Trophoblast cell (in vitro differentiated cells and primary cell): ENCODE results near the gene LBH.

Experiments
- DNase-seq, 2 donors: peaks; one replicate each; pipeline ENCODE4 v3.0.0-alpha.2; 2016
- H2AFZ ChIP-seq: 2 replicates; pipeline ENCODE4 v1.6.1; 2013; ENCODE audit warnings: low read length, moderate library complexity, mild to moderate bottlenecking; ENCODE audit not compliant: insufficient read depth, poor library complexity
- H2AK5ac ChIP-seq: 2 replicates; pipeline ENCODE4 v1.6.1; 2013; ENCODE audit warnings: mild to moderate bottlenecking, low read length
- H2BK120ac ChIP-seq: 2 replicates; pipeline ENCODE4 v1.6.1; 2013; ENCODE audit warnings: low read length, mild to moderate bottlenecking, moderate library complexity; ENCODE audit not compliant: insufficient read depth, poor library complexity
- H2BK12ac ChIP-seq: 2 replicates; pipeline ENCODE4 v1.6.1; 2013; ENCODE audit warnings: mild to moderate bottlenecking, low read length, moderate library complexity
- H2BK5ac ChIP-seq: 2 replicates; pipeline ENCODE4 v1.6.1; 2013; ENCODE audit warnings: low read length, low read depth, moderate library complexity, mild to moderate bottlenecking; ENCODE audit not compliant: poor library complexity
- H3K14ac ChIP-seq: 2 replicates; pipeline ENCODE4 v1.6.1; 2013; ENCODE audit warnings: mild to moderate bottlenecking, low read length
- H3K18ac ChIP-seq: 2 replicates; pipeline ENCODE4 v1.6.1; 2013; ENCODE audit warnings: mild to moderate bottlenecking, low read length
- H3K23ac ChIP-seq: 2 replicates; pipeline ENCODE4 v1.6.1; 2013; ENCODE audit warnings: low read length
- H3K27ac ChIP-seq: 2 replicates; pipeline ENCODE4 v1.5.1; 2013; ENCODE audit warnings: low read depth, mild to moderate bottlenecking, inconsistent platforms, low read length, moderate library complexity
- H3K27me3 ChIP-seq: 2 replicates; pipeline ENCODE4 v1.6.1; 2013; ENCODE audit warnings: inconsistent platforms, mild to moderate bottlenecking, low read length, moderate library complexity; ENCODE audit not compliant: insufficient read depth
- H3K36me3 ChIP-seq, 2 experiments: 1 replicate in 1 of 2; 2 replicates in 1 of 2; pipeline ENCODE4 v1.6.1; 2013; ENCODE audit warnings: low read length in 2 of 2, mild to moderate bottlenecking in 2 of 2, moderate library complexity in 1 of 2; ENCODE audit not compliant: insufficient read depth in 2 of 2, control insufficient read depth in 1 of 2
- H3K4ac ChIP-seq: 2 replicates; pipeline ENCODE4 v1.6.1; 2013; ENCODE audit warnings: low read depth, mild to moderate bottlenecking, low read length, moderate library complexity
- H3K4me1 ChIP-seq, 2 experiments: 1 replicate in 1 of 2; 2 replicates in 1 of 2; pipeline ENCODE4 v1.6.1; 2013; ENCODE audit warnings: low read length in 2 of 2, mild to moderate bottlenecking in 2 of 2, moderate library complexity in 1 of 2; ENCODE audit not compliant: insufficient read depth in 2 of 2, control insufficient read depth in 1 of 2
- H3K4me2 ChIP-seq: 2 replicates; pipeline ENCODE4 v1.6.1; 2013; ENCODE audit warnings: inconsistent platforms, mild to moderate bottlenecking, low read length, moderate library complexity
- H3K4me3 ChIP-seq: 2 replicates; pipeline ENCODE4 v1.5.1; 2013; ENCODE audit warnings: mild to moderate bottlenecking, low read depth, low read length, inconsistent platforms
- H3K79me1 ChIP-seq: one replicate; pipeline ENCODE4 v1.6.1; 2013; ENCODE audit warnings: low read length
- H3K79me2 ChIP-seq: 2 replicates; pipeline ENCODE4 v1.6.1; 2013; ENCODE audit warnings: low read length, mild to moderate bottlenecking; ENCODE audit not compliant: control insufficient read depth, insufficient read depth, poor library complexity
- H3K9ac ChIP-seq: 2 replicates; pipeline ENCODE4 v1.6.1; 2013; ENCODE audit warnings: mild to moderate bottlenecking, low read length
- H3K9me3 ChIP-seq: 2 replicates; pipeline ENCODE4 v1.6.1; 2013; ENCODE audit warnings: low read depth, mild to moderate bottlenecking, control low read depth, inconsistent platforms, low read length; ENCODE audit not compliant: insufficient read depth
- H4K12ac ChIP-seq: 2 replicates; pipeline ENCODE4 v1.6.1; 2013; ENCODE audit warnings: low read depth, mild to moderate bottlenecking, low read length, moderate library complexity
- H4K8ac ChIP-seq: 2 replicates; pipeline ENCODE4 v1.6.1; 2013; ENCODE audit warnings: low read depth, mild to moderate bottlenecking, low read length, moderate library complexity
- H4K91ac ChIP-seq: one replicate; pipeline ENCODE4 v1.6.1; 2013; ENCODE audit warnings: low read depth, mild to moderate bottlenecking, low read length, moderate library complexity
- WGBS: extraction: QIAGEN DNeasy Blood & Tissue Kit; methylation state at CpG from one replicate; pipeline ENCODE4 v1.1.7; 2013; ENCODE audit warnings: missing lambda C conversion rate; ENCODE audit not compliant: insufficient read length, insufficient coverage; ENCODE audit errors: extremely low coverage; 5-methylcytosine and 5-hydroxymethylcytosine counted together

Gene LBH

DNA sequence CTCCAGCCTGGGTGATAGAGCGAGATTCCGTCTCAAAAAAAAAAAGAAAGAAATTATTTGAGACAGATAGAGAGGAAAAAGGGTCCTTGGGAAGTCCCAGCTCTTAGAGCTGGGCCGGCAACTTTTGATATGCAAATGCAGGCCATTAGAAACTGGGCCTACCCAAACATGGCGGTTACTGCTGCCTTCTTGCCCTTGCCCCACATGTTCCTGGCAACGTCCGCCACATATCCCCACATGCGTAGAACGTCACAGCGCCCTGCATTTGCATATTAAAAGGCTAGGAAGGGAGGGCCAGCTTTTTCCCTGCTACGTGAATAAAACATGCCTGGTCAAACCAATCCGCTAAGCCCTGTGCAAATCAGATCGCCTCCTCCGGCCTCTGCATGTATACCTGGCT is 40.7 kb upstream of the LBH start:
- Histone ChIP-seq H3K79me1 (no peaks in the 10 kb centered on the region), H3K18ac (no peak overlapping the region), H3K9ac (no peak overlapping the region), H3K36me3 (no peaks in the 10 kb centered on the region), H4K12ac (no peak overlapping the region), H3K4ac (no peak overlapping the region), H2BK120ac (no peak overlapping the region), H3K23ac (no peak overlapping the region), H3K27ac (no peak overlapping the region), H2BK12ac (no peak overlapping the region), H2AFZ (no peak overlapping the region), H3K4me1 (no peaks in the 10 kb centered on the region), H3K4me3 (no peak overlapping the region), H3K79me2 (no peaks in the 10 kb centered on the region), H4K91ac (no peak overlapping the region), H2BK5ac (no peak overlapping the region), H2AK5ac (no peak overlapping the region), H3K14ac (no peak overlapping the region), H3K9me3 (peaks cover 1% of the 10 kb centered on the region), H3K27me3 (no peaks in the 10 kb centered on the region), H4K8ac (no peak overlapping the region), H3K4me2 (no peak overlapping the region)
- no CpG with 5 or more reads among the region's 13 CpGs for WGBS
- no peak for DNase-seq

DNA sequence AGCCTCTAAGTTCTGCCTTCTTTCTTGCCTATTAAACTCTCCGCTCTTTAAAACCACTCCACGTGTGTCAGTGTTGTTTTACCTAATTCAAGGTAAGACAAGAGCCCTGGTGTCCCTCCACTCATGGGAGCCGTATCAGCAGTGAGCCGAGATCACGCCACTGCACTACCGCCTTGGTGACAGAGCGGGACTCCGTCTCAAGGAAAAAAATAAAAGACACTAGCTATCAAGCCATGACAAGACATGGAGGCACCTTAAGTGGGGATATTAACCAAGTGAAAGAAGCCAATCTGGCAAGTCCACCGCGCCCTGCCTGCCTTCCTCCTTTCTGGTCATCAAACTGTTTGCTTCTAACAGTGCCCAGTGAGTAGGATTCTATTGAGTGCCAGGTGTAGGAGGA is 40.2 kb upstream of the LBH start:
- no peak overlapping the region for H4K12ac ChIP-seq

DNA sequence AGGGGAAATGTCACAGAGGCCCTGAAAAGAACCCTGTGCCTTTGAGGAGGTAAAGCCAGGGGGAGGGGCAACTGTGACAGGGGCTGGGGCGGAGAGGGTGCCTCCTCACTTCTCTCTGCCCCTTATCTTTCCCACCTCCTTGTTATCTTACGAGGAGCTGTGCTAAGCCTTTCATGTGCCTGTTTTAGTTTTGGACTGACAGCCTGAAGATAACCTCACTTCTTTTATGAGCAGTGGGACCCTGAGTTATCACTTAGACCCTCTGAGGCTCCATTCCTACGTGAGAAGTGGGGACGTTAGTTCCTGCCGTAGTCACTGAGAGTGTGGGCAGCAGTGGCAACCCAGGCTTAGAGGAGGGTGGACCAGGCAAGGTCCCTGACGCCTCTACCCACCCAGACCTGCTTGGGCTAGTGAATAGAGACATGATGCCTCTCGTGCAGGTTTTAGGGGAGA is 39.5 kb upstream of the LBH start:
- no peak overlapping the region for H3K18ac ChIP-seq
- H4K8ac ChIP-seq: no peak overlapping the region
- no peak overlapping the region for H4K12ac ChIP-seq
- no peak overlapping the region for H2BK120ac ChIP-seq
- no peak overlapping the region for H3K9ac ChIP-seq
- no peak overlapping the region for H2AFZ ChIP-seq
- H3K9me3 ChIP-seq: peaks cover 1% of the 10 kb centered on the region
- H3K79me2 ChIP-seq: no peaks in the 10 kb centered on the region
- no peaks in the 10 kb centered on the region for H3K27me3 ChIP-seq
- no peak for DNase-seq
- no peak overlapping the region for H2AK5ac ChIP-seq
- no peak overlapping the region for H3K14ac ChIP-seq
- no peak overlapping the region for H3K27ac ChIP-seq
- no peak overlapping the region for H3K4me2 ChIP-seq
- no peaks in the 10 kb centered on the region for H3K79me1 ChIP-seq
- no peak overlapping the region for H3K4me3 ChIP-seq
- H2BK5ac ChIP-seq: no peak overlapping the region
- H3K4ac ChIP-seq: no peak overlapping the region
- WGBS: no CpG with 5 or more reads among the region's 7 CpGs
- no peak overlapping the region for H4K91ac ChIP-seq
- no peak overlapping the region for H3K23ac ChIP-seq
- no peaks in the 10 kb centered on the region for H3K4me1 ChIP-seq
- no peaks in the 10 kb centered on the region for H3K36me3 ChIP-seq
- no peak overlapping the region for H2BK12ac ChIP-seq

More for the DNA sequence above, 40.2 kb upstream of the LBH start:
- no peak overlapping the region for H3K14ac ChIP-seq
- no peak overlapping the region for H3K27ac ChIP-seq
- H2BK120ac ChIP-seq: no peak overlapping the region
- H3K4me3 ChIP-seq: no peak overlapping the region
- no peaks in the 10 kb centered on the region for H3K36me3 ChIP-seq
- H2AK5ac ChIP-seq: no peak overlapping the region
- no peak overlapping the region for H4K8ac ChIP-seq
- no peaks in the 10 kb centered on the region for H3K4me1 ChIP-seq
- DNase-seq: no peak
- H3K18ac ChIP-seq: no peak overlapping the region
- no CpG with 5 or more reads among the region's 10 CpGs for WGBS
- H3K4me2 ChIP-seq: no peak overlapping the region
- H2BK12ac ChIP-seq: no peak overlapping the region
- H3K9me3 ChIP-seq: peaks cover 1% of the 10 kb centered on the region
- H2BK5ac ChIP-seq: no peak overlapping the region
- H2AFZ ChIP-seq: no peak overlapping the region
- H3K79me2 ChIP-seq: no peaks in the 10 kb centered on the region
- no peak overlapping the region for H3K9ac ChIP-seq
- no peaks in the 10 kb centered on the region for H3K79me1 ChIP-seq
- H3K23ac ChIP-seq: no peak overlapping the region
- H3K4ac ChIP-seq: no peak overlapping the region
- H4K91ac ChIP-seq: no peak overlapping the region
- H3K27me3 ChIP-seq: no peaks in the 10 kb centered on the region

DNA sequence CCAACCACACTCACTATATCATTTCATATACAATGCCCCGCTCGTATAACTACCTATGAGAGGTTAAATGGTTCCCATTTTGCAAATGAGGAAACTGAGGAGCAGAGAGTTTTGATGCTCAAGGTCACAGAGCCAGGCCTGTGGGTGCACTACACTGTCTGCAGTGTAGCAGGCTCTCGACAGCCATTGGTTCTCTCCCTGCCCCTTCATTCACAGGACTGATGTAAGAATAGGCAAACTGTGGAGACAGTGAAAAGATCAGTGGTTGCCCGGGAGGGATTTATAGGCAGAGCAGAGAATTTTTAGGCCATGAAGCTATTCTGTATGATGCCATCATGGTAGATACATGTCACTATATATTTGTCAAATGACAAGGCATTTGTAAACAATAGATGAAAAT is 39.0 kb upstream of the LBH start:
- Histone ChIP-seq H3K79me1 (no peaks in the 10 kb centered on the region), H3K18ac (no peak overlapping the region), H3K4me1 (no peaks in the 10 kb centered on the region), H3K9me3 (peaks cover 1% of the 10 kb centered on the region), H3K27me3 (no peaks in the 10 kb centered on the region), H3K23ac (no peak overlapping the region), H3K4me2 (no peak overlapping the region), H4K12ac (no peak overlapping the region), H3K4ac (no peak overlapping the region), H2AFZ (no peak overlapping the region), H2BK120ac (no peak overlapping the region), H2BK12ac (no peak overlapping the region), H3K79me2 (no peaks in the 10 kb centered on the region), H3K9ac (no peak overlapping the region), H3K36me3 (no peaks in the 10 kb centered on the region), H2BK5ac (no peak overlapping the region), H3K27ac (no peak overlapping the region), H4K91ac (no peak overlapping the region), H3K14ac (no peak overlapping the region), H2AK5ac (no peak overlapping the region), H3K4me3 (no peak overlapping the region), H4K8ac (no peak overlapping the region)
- DNase-seq: no peak
- no CpG with 5 or more reads among the region's 4 CpGs for WGBS
